Panc1 (cell line): ENCODE data around the gene EXOC7. TPM values are rescaled to one million over a fixed set of nuclear protein-coding genes. Genes with fewer than 3 reads are reported as not detected.

Experiments
- ATAC-seq: fragments of 200-7000 bp; cut with Tn5 transposase; 2 replicates; pipeline ENCODE4 v1.9.1; 2020; ENCODE audit warnings: mild to moderate bottlenecking, moderate library complexity
- BruUV-seq: library from RNA; stranded (reverse); fragments of 400-500 nt; replicated peaks from 2 replicates; lab custom pipeline; 2021; lab: Mats Ljungman, UMichigan
- CTCF ChIA-PET: fragments of 300-600 bp; sonication (Branson Sonifier 250); formaldehyde crosslinking; loops from one replicate; lab custom pipeline; 2022; ENCODE audit warnings: antibody characterized with exemption; lab: Charles Lee
- POLR2A ChIA-PET: fragments of 300-600 bp; sonication (Branson Sonifier 250); formaldehyde crosslinking; loops from one replicate; lab custom pipeline; 2022; ENCODE audit warnings: antibody characterized with exemption; lab: Charles Lee
- DNase-seq: peaks from one replicate; pipeline ENCODE4 v3.0.0-alpha.2; 2010; ENCODE audit warnings: low read depth, low spot score
- H3K27ac ChIP-seq: 2 replicates; pipeline ENCODE4 v1.5.1; 2011; ENCODE audit warnings: mild to moderate bottlenecking, low read length, inconsistent platforms
- H3K27me3 ChIP-seq: fragments of 200-500 bp; sonication (Bioruptor generic); 2 replicates; pipeline ENCODE4 v1.6.0; 2014; ENCODE audit warnings: low read length, inconsistent platforms; ENCODE audit not compliant: control insufficient read depth, insufficient read depth
- H3K36me3 ChIP-seq: fragments of 200-500 bp; sonication (Bioruptor generic); 2 replicates; pipeline ENCODE4 v1.5.1; 2014; ENCODE audit warnings: inconsistent platforms, mild to moderate bottlenecking, low read length, moderate library complexity; ENCODE audit not compliant: control insufficient read depth, insufficient read depth
- H3K4me1 ChIP-seq: 2 replicates; pipeline ENCODE4 v1.5.1; 2011; ENCODE audit warnings: inconsistent platforms, mild to moderate bottlenecking, low read length, moderate library complexity; ENCODE audit not compliant: control insufficient read depth, insufficient read depth
- H3K4me3 ChIP-seq, 2 experiments: 2 replicates each; pipeline ENCODE4 v1.5.1; 2011 to 2012; ENCODE audit warnings: low read depth in 2 of 2, low read length in 2 of 2, mild to moderate bottlenecking in 2 of 2, inconsistent platforms in 1 of 2, moderate library complexity in 1 of 2
- H3K9me3 ChIP-seq: fragments of 200-500 bp; sonication (Bioruptor generic); 2 replicates; pipeline ENCODE4 v1.5.1; 2014; ENCODE audit warnings: low read depth, mild to moderate bottlenecking, inconsistent platforms, low read length, moderate library complexity; ENCODE audit not compliant: control insufficient read depth, insufficient read depth
- CTCF ChIP-seq: fragments of 450-650 bp; IDR thresholded peaks from 2 replicates; pipeline ENCODE4 v1.5.1; 2017; ENCODE audit warnings: mild to moderate bottlenecking
- POLR2AphosphoS5 ChIP-seq: IDR thresholded peaks from 2 replicates; pipeline ENCODE4 v1.6.1; 2012; ENCODE audit warnings: mild to moderate bottlenecking, low read depth, low read length, moderate library complexity
- REST ChIP-seq, 2 experiments: IDR thresholded peaks; 2 replicates each; pipeline ENCODE4 v1.6.1; 2011 to 2012; ENCODE audit warnings: low read depth in 2 of 2, control low read depth in 1 of 2, low read length in 1 of 2, mild to moderate bottlenecking in 1 of 2, moderate library complexity in 1 of 2; ENCODE audit not compliant: insufficient read depth in 1 of 2
- SIN3A ChIP-seq: IDR thresholded peaks from 2 replicates; pipeline ENCODE4 v1.6.1; 2012; ENCODE audit warnings: low read depth, mild to moderate bottlenecking, low read length, moderate library complexity, borderline replicate concordance; ENCODE audit not compliant: insufficient read depth
- TCF7L2 ChIP-seq: IDR thresholded peaks from 2 replicates; pipeline ENCODE4 v1.6.1; 2011; ENCODE audit warnings: mild to moderate bottlenecking, low read depth, low read length, inconsistent platforms
- in situ Hi-C: cut with HindIII; loops from 2 replicates; pipeline ENCODE4 v1.10.0; 2016; ENCODE audit warnings: low sequenced_read_pairs, low pct_unique_long_range_greater_than_20kb
- intact Hi-C: fragments of 100-400 bp; cut with micrococcal nuclease; formaldehyde crosslinking; loops from one replicate; pipeline ENCODE4 v1.10.0; 2022; ENCODE audit not compliant: unreplicated experiment
- total RNA-seq: library from RNA; stranded (reverse); gene quantifications from one replicate; pipeline ENCODE4 v1.2.1, GENCODE V29; 2021; ENCODE audit not compliant: unreplicated experiment

EXOC7 gene
- total RNA-seq, 1 experiment from 2014 or later, result 190 TPM

GRCh38 chr17:76125922-76126321 is 22.3 kb upstream of the EXOC7 start:
- ATAC-seq (no peak), DNase-seq (no peak)
- POLR2A ChIA-PET, result no interaction called here
- H3K9me3 ChIP-seq, result no peaks in the 10 kb centered on the region
- H3K4me3 ChIP-seq, result no peak overlapping the region
- H3K27ac ChIP-seq, result no peak overlapping the region
- TF ChIP-seq TCF7L2 (no peak), REST (IDR thresholded peaks at IDR 0.05; ENCODE audit: insufficient read depth in 1 of 2, low read depth in 2 of 2, low read length in 1 of 2) (no peak), CTCF (no peak), SIN3A (no peak), POLR2AphosphoS5 (no peak)
- CTCF ChIA-PET, result interaction anchor here (0.7 to 1.2 kb wide), 2 partner anchors 56 to 144 kb away, joined by 3 to 9 read pairs; no protein-coding TSS in a partner anchor
- no peaks in the 10 kb centered on the region for H3K36me3 ChIP-seq
- no TSS peak for BruUV-seq
- no peaks in the 10 kb centered on the region for H3K27me3 ChIP-seq
- no peaks in the 10 kb centered on the region for H3K4me1 ChIP-seq
- intact Hi-C loops (no loop called here), in situ Hi-C loops (no loop called here)

- intact Hi-C loops (no loop called here), in situ Hi-C loops (no loop called here)
- Histone ChIP-seq H3K4me3 (no peak overlapping the region), H3K9me3 (no peaks in the 10 kb centered on the region), H3K27me3 (no peaks in the 10 kb centered on the region), H3K4me1 (no peaks in the 10 kb centered on the region), H3K27ac (no peak overlapping the region), H3K36me3 (no peaks in the 10 kb centered on the region)
- TF ChIP-seq CTCF (no peak), SIN3A (no peak), REST (IDR thresholded peaks at IDR 0.05; ENCODE audit: insufficient read depth in 1 of 2, low read depth in 2 of 2, low read length in 1 of 2) (no peak)
- ChIA-PET POLR2A (no interaction called here), CTCF (interaction anchor here (0.5 to 1.2 kb wide), 4 partner anchors 14 to 57 kb away, joined by 3 to 9 read pairs (median 3); no protein-coding TSS in a partner anchor)
- BruUV-seq, result no TSS peak
- DNase-seq (no peak), ATAC-seq (no peak)
Measured at GRCh38 chr17:76125391-76125675, 21.7 kb upstream of the EXOC7 start.
